GM19468 (cell line): Measurements from ENCODE around the gene HGFAC.

Experiments
- ATAC-seq: cut with Tn5 transposase; IDR thresholded peaks from one replicate; pipeline ENCODE4 v1.9.1; 2021; ENCODE audit warnings: mild to moderate bottlenecking, moderate library complexity, moderate number of reproducible peaks; ENCODE audit not compliant: unreplicated experiment; ENCODE audit errors: extremely low read depth

Gene HGFAC

GRCh38 chr4:3471098-3471760, 29.5 kb downstream of the HGFAC start:
- ATAC-seq, result no peak

GRCh38 chr4:3471886-3472285, 30.1 kb downstream of the HGFAC start:
- no peak for ATAC-seq

- ATAC-seq, result no peak
Measured at GRCh38 chr4:3472411-3473141, 30.8 kb downstream of the HGFAC start.

- no peak for ATAC-seq
Measured at GRCh38 chr4:3473181-3473950, 31.6 kb downstream of the HGFAC start.

GRCh38 chr4:3473996-3474765, 32.4 kb downstream of the HGFAC start:
- no peak for ATAC-seq

- ATAC-seq, result no peak
Measured at GRCh38 chr4:3475041-3475712, 33.4 kb downstream of the HGFAC start.

GRCh38 chr4:3475713-3476260, 34.0 kb downstream of the HGFAC start:
- ATAC-seq, result no peak

- ATAC-seq, result no peak
Measured at GRCh38 chr4:3476341-3476747, 34.6 kb downstream of the HGFAC start.

- no peak for ATAC-seq
Measured at GRCh38 chr4:3476936-3477749, 35.4 kb downstream of the HGFAC start.

- no peak for ATAC-seq
Measured at GRCh38 chr4:3477750-3478430, 36.1 kb downstream of the HGFAC start.

GRCh38 chr4:3478446-3479357, 36.9 kb downstream of the HGFAC start:
- ATAC-seq, result no peak

GRCh38 chr4:3479358-3480101, 37.8 kb downstream of the HGFAC start:
- ATAC-seq, result no peak

GRCh38 chr4:3480528-3481112, 38.9 kb downstream of the HGFAC start:
- no peak for ATAC-seq

GRCh38 chr4:3481113-3481531, 39.4 kb downstream of the HGFAC start:
- no peak for ATAC-seq

GRCh38 chr4:3481783-3482393, 40.1 kb downstream of the HGFAC start:
- no peak for ATAC-seq

- no peak for ATAC-seq
Measured at GRCh38 chr4:3482707-3483106, 40.9 kb downstream of the HGFAC start.
